ENCODE data around the gene SMAD2.

- TF ChIP-seq CTCF (IDR thresholded peaks at IDR 0.05; ENCODE audit: insufficient read depth, low read depth, low read length) (no peak), EZH2 (IDR thresholded peaks at IDR 0.05; ENCODE audit: insufficient read depth, low read length) (no peak)
Measured at GRCh38 chr18:47815486-47816270, 114.8 kb downstream of the SMAD2 start.

All from astrocyte (in vitro differentiated cells and primary cell).